ENCODE data around the gene TSACC. TPM values are rescaled to one million over a fixed set of nuclear protein-coding genes. Genes with fewer than 3 reads are reported as not detected.
A peak's percentile ranks its signal among the peaks of the same experiment; 100 is the strongest.

The TSACC gene
- total RNA-seq (1 to 10 TPM in 2 of 9 donors, under 1 TPM in 5, not detected in 2; 0.70 to 4.2 (median 0.85) TPM), polyA plus RNA-seq (1 to 10 TPM in 2 of 3 donors, not detected in 1; 3.1 to 3.4 TPM)
- long read RNA-seq, donor 1 = 0 reads
- long read RNA-seq, donor 2, partial matches to known transcripts = 0 of 4 reads
- long read RNA-seq, donor 2, other reads (novel, unspliced or antisense) = 0 of 4 reads
- long read RNA-seq, donor 3, partial matches to known transcripts = 0 of 4 reads
- long read RNA-seq, donor 3, other reads (novel, unspliced or antisense) = 0 of 4 reads
- long read RNA-seq, donor 4 = 0 reads
- long read RNA-seq, donor 5, partial matches to known transcripts = 0 of 4 reads
- long read RNA-seq, donor 5, other reads (novel, unspliced or antisense) = 1 of 4 reads
- long read RNA-seq, donor 6 = 0 reads
- long read RNA-seq, donor 7, partial matches to known transcripts = 0 of 1 reads
- long read RNA-seq, donor 7, other reads (novel, unspliced or antisense) = 0 of 1 reads
- long read RNA-seq, donor 8 = 0 reads
- long read RNA-seq, donor 9 = 0 reads
- long read RNA-seq, donor 10 = 0 reads

DNA sequence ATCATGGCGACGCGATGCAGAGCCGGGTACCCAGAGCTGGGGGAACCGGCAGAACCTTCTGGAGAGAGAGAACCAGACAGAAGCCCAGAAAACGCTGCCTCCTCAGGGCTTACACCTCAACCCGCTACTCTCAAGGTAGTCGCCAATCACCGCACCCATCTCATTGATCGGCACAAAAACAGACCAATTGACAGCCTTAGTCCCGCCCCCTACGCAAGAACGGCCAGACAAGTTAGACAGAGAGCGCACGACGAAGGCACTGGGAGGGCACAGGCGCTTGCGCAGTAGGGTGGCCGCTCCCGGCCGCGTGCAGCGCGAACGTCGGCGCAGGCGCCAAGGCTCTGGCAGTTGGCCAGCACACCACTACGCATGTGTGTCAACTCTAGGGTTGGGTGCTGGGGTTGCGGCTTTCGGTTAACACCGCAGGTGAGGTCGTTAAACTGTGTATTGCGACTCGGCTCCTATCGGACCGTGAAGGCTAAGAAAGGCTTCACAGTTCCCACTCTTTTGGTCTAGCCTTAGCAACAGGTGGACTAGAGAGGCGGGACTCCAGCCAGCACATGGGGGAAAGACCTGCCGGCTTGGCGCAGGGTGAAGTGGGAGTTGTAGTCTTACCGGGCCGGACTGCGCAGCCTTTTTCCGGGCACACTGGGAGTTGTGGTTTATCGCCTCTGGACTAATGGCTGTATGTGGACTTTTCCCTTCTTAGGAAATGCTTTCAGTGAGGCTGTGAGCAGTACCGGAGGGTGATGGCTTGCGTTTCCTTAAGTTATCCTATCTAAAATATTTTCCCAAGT is at the start of gene TSACC, which contains the start of gene CCT3:
TSS of gene TSACC (plus strand) at position 347 of the 797 bp plus-strand sequence. CDS start 1,232 bp downstream, outside the sequence.
TSS of gene CCT3 (minus strand) at position 113 of the 797 bp plus-strand sequence. CDS start at position 5, 108 bp downstream.
- DNase-seq = peak; percentile 99 to 100 (median 99)
- WGBS, 4 donors = 0 to 1% (median 1%) methylated on average over 16 to 47 of the region's 47 CpGs
- no peaks in the 10 kb centered on the region for H3K27me3 ChIP-seq
- H3K36me3 ChIP-seq (replicated peaks in 1 of 2) = peaks cover 0 to 24% of the 10 kb centered on the region in 2 donors
- intact Hi-C loops (cut with DNase I) = no loop called here
- TF ChIP-seq CTCF (IDR thresholded peaks at IDR 0.05) = no peak
- peak; percentile 54 to 86 for TF ChIP-seq POLR2A (IDR thresholded peaks at IDR 0.05)
- H3K4me1 ChIP-seq (replicated peaks in 1 of 2) = peaks cover 15 to 22% of the 10 kb centered on the region in 2 donors
- peak within 1 kb of the TSS; percentile 43 to 93 (median 79) for H3K27ac ChIP-seq
- H3K9me3 ChIP-seq (replicated peaks in 1 of 3) = no peaks in the 10 kb centered on the region
- peak within 1 kb of the TSS; percentile 62 to 95 (median 86) for H3K4me3 ChIP-seq

- no peaks in the 10 kb centered on the region for H3K9me3 ChIP-seq (replicated peaks in 1 of 3)
- peaks cover 12 to 28% of the 10 kb centered on the region in 2 donors for H3K4me1 ChIP-seq (replicated peaks in 1 of 2)
- intact Hi-C loops (cut with DNase I) = no loop called here
- no peak for DNase-seq
- no peak overlapping the region for H3K4me3 ChIP-seq
- H3K36me3 ChIP-seq (replicated peaks in 1 of 2) = peaks cover 0 to 18% of the 10 kb centered on the region in 2 donors
- H3K27me3 ChIP-seq = no peaks in the 10 kb centered on the region
- no peak for TF ChIP-seq POLR2A (IDR thresholded peaks at IDR 0.05)
- no peak for TF ChIP-seq CTCF (IDR thresholded peaks at IDR 0.05)
- H3K27ac ChIP-seq = no peak overlapping the region
Observed at GRCh38 chr1:156289857-156290256, 48.5 kb upstream of the TSACC start.

DNA sequence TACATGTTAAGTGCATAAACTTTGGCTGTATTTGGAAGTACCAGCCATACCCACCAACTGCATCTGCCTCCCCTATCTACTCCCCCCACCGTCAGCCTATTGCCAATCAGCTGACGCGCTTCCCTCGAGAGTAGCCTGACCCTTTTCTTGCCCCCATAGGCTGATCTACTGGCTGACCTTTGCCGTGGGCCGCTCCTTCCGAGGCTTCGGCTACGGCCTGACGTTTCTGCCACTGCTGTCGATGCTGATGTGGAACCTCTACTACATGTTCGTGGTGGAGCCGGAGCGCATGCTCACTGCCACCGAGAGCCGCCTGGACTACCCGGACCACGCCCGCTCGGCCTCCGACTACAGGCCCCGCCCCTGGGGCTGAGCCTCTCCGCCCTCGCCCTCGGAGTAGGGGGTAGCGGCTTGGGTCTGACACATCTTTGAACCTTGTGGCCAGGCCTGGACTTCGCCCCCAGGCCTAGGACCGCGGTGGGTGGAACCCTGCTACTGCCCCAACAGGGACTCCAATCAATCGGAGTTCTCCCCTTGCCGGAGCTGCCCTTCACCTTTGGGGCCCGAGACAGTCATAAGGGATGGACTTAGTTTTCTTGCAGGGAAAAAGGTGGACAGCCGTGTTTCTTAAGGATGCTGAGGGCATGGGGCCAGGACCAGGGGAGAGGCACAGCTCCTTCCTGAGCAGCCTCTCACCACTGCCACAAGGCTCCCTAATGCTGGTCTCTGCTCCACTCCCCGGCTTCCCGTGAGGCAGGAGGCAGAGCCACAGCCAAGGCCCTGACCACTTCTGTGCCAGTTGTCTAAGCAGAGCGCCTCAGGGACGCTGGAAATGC is 46.9 kb upstream of the TSACC start:
- Histone ChIP-seq H3K9me3 (replicated peaks in 1 of 3) (no peaks in the 10 kb centered on the region), H3K36me3 (replicated peaks in 1 of 2) (peaks cover 0 to 18% of the 10 kb centered on the region in 2 donors), H3K27ac (peak overlapping the region; percentile 1 to 93 (median 69)), H3K4me1 (replicated peaks in 1 of 2) (peaks cover 22 to 36% of the 10 kb centered on the region in 2 donors), H3K27me3 (no peaks in the 10 kb centered on the region), H3K4me3 (peak overlapping the region in 2 of 4 donors; percentile 23 to 53)
- DNase-seq = peak; percentile 88 to 95 (median 93)
- TF ChIP-seq POLR2A (IDR thresholded peaks at IDR 0.05) (peak in 1 of 2 donors; percentile 72), CTCF (IDR thresholded peaks at IDR 0.05) (no peak)
- 10 to 19% (median 11%) methylated on average over 14 to 37 of the region's 37 CpGs for WGBS, 4 donors
- intact Hi-C loops (cut with DNase I) = no loop called here
